ENCODE data around the gene SLC39A3. TPM values are rescaled to one million over a fixed set of nuclear protein-coding genes. Genes with fewer than 3 reads are reported as not detected.

The SLC39A3 gene
- total and polyA plus RNA-seq, 2 donors (not counting 1 experiment from before 2014, with no cell fraction given): 23.9 to 28.2 TPM

GRCh38 chr19:2785244-2785997 is 45.6 kb upstream of the SLC39A3 start, which contains the start of gene THOP1:
Gene THOP1, plus strand, starts transcription at chr19:2785503. Its CDS starts 160 bp downstream, at chr19:2785663.
- H3K79me2 ChIP-seq (ENCODE audit: control insufficient read depth, insufficient read depth, low read length): peaks cover 48% of the 10 kb centered on the region
- no peaks in the 10 kb centered on the region for H3K9me3 ChIP-seq (ENCODE audit: control insufficient read depth, insufficient read depth, low read depth, low read length)
- TF ChIP-seq EZH2 (IDR thresholded peaks at IDR 0.05; ENCODE audit: low read length, missing control alignments): no peak
- TF ChIP-seq, protein P1, sequence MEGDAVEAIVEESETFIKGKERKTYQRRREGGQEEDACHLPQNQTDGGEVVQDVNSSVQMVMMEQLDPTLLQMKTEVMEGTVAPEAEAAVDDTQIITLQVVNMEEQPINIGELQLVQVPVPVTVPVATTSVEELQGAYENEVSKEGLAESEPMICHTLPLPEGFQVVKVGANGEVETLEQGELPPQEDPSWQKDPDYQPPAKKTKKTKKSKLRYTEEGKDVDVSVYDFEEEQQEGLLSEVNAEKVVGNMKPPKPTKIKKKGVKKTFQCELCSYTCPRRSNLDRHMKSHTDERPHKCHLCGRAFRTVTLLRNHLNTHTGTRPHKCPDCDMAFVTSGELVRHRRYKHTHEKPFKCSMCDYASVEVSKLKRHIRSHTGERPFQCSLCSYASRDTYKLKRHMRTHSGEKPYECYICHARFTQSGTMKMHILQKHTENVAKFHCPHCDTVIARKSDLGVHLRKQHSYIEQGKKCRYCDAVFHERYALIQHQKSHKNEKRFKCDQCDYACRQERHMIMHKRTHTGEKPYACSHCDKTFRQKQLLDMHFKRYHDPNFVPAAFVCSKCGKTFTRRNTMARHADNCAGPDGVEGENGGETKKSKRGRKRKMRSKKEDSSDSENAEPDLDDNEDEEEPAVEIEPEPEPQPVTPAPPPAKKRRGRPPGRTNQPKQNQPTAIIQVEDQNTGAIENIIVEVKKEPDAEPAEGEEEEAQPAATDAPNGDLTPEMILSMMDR (conservative IDR thresholded peaks at IDR 0.05 in 1 of 2, IDR thresholded peaks at IDR 0.05 in 1 of 2; ENCODE audit: low read depth in 1 of 2, low read length in 2 of 2): no peak
- H4K20me1 ChIP-seq (ENCODE audit: control insufficient read depth, extremely low read depth, insufficient read depth, low read length): no peaks in the 10 kb centered on the region
- H3K27me3 ChIP-seq (ENCODE audit: control insufficient read depth, insufficient read depth, low read length): no peaks in the 10 kb centered on the region
- H3K27ac ChIP-seq (ENCODE audit: insufficient read depth, low read length): peak within 1 kb of the TSS; percentile 79
- H2AFZ ChIP-seq (ENCODE audit: low read length): peak within 1 kb of the TSS; percentile 82
- peak within 1 kb of the TSS; percentile 98 for H3K4me2 ChIP-seq (ENCODE audit: extremely low read depth, insufficient read depth, low read length)
- peak; percentile 98 for DNase-seq (ENCODE audit: low read depth in 2 of 2)
- peak within 1 kb of the TSS; percentile 84 for H3K9ac ChIP-seq (ENCODE audit: insufficient read depth, low read length)
- peak within 1 kb of the TSS; percentile 74 to 88 (median 80) for H3K4me3 ChIP-seq (replicated peaks in 1 of 4; ENCODE audit: control extremely low read depth in 1 of 4, insufficient read depth in 1 of 4, low read depth in 3 of 4, low read length in 4 of 4)
- no peaks in the 10 kb centered on the region for H3K36me3 ChIP-seq (ENCODE audit: control insufficient read depth, insufficient read depth, low read length)
- peaks cover 8% of the 10 kb centered on the region for H3K4me1 ChIP-seq (ENCODE audit: control insufficient read depth, extremely low read depth, insufficient read depth, low read length)

- H3K4me1 ChIP-seq (ENCODE audit: control insufficient read depth, extremely low read depth, insufficient read depth, low read length): peaks cover 8% of the 10 kb centered on the region
- no peak overlapping the region for H2AFZ ChIP-seq (ENCODE audit: low read length)
- H3K79me2 ChIP-seq (ENCODE audit: control insufficient read depth, insufficient read depth, low read length): peaks cover 65% of the 10 kb centered on the region
- H4K20me1 ChIP-seq (ENCODE audit: control insufficient read depth, extremely low read depth, insufficient read depth, low read length): no peaks in the 10 kb centered on the region
- no peaks in the 10 kb centered on the region for H3K36me3 ChIP-seq (ENCODE audit: control insufficient read depth, insufficient read depth, low read length)
- H3K27me3 ChIP-seq (ENCODE audit: control insufficient read depth, insufficient read depth, low read length): no peaks in the 10 kb centered on the region
- H3K9ac ChIP-seq (ENCODE audit: insufficient read depth, low read length): no peak overlapping the region
- H3K9me3 ChIP-seq (ENCODE audit: control insufficient read depth, insufficient read depth, low read depth, low read length): no peaks in the 10 kb centered on the region
- peak overlapping the region in 2 of 4 experiments; percentile 60 to 98 for H3K4me3 ChIP-seq (replicated peaks in 1 of 4; ENCODE audit: control extremely low read depth in 1 of 4, insufficient read depth in 1 of 4, low read depth in 3 of 4, low read length in 4 of 4)
- H3K4me2 ChIP-seq (ENCODE audit: extremely low read depth, insufficient read depth, low read length): peak overlapping the region; percentile 13
- no peak for DNase-seq (ENCODE audit: low read depth in 2 of 2)
- TF ChIP-seq, protein P1 (conservative IDR thresholded peaks at IDR 0.05 in 1 of 2, IDR thresholded peaks at IDR 0.05 in 1 of 2; ENCODE audit: low read depth in 1 of 2, low read length in 2 of 2): no peak
- TF ChIP-seq EZH2 (IDR thresholded peaks at IDR 0.05; ENCODE audit: low read length, missing control alignments): no peak
- peak overlapping the region; percentile 95 for H3K27ac ChIP-seq (ENCODE audit: insufficient read depth, low read length)
Observed at GRCh38 chr19:2783781-2784145, 43.9 kb upstream of the SLC39A3 start.

- Histone ChIP-seq H2AFZ (ENCODE audit: low read length) (peak within 1 kb of the TSS; percentile 45), H3K79me2 (ENCODE audit: control insufficient read depth, insufficient read depth, low read length) (peaks cover 68% of the 10 kb centered on the region), H3K4me2 (ENCODE audit: extremely low read depth, insufficient read depth, low read length) (peak within 1 kb of the TSS; percentile 96), H3K9me3 (ENCODE audit: control insufficient read depth, insufficient read depth, low read depth, low read length) (no peaks in the 10 kb centered on the region), H3K27ac (ENCODE audit: insufficient read depth, low read length) (peak within 1 kb of the TSS; percentile 95), H4K20me1 (ENCODE audit: control insufficient read depth, extremely low read depth, insufficient read depth, low read length) (no peaks in the 10 kb centered on the region), H3K27me3 (ENCODE audit: control insufficient read depth, insufficient read depth, low read length) (no peaks in the 10 kb centered on the region), H3K4me3 (replicated peaks in 1 of 4; ENCODE audit: control extremely low read depth in 1 of 4, insufficient read depth in 1 of 4, low read depth in 3 of 4, low read length in 4 of 4) (peak within 1 kb of the TSS; percentile 79 to 98 (median 86)), H3K4me1 (ENCODE audit: control insufficient read depth, extremely low read depth, insufficient read depth, low read length) (peaks cover 8% of the 10 kb centered on the region), H3K36me3 (ENCODE audit: control insufficient read depth, insufficient read depth, low read length) (no peaks in the 10 kb centered on the region), H3K9ac (ENCODE audit: insufficient read depth, low read length) (peak within 1 kb of the TSS; percentile 96)
- no peak for TF ChIP-seq EZH2 (IDR thresholded peaks at IDR 0.05; ENCODE audit: low read length, missing control alignments)
- TF ChIP-seq, protein P1 (conservative IDR thresholded peaks at IDR 0.05 in 1 of 2, IDR thresholded peaks at IDR 0.05 in 1 of 2; ENCODE audit: low read depth in 1 of 2, low read length in 2 of 2): peak; percentile 36 to 53
- DNase-seq (ENCODE audit: low read depth in 2 of 2): peak; percentile 99
Observed at GRCh38 chr19:2782936-2783780, 43.3 kb upstream of the SLC39A3 start, which contains the start of gene SGTA. Gene SGTA, minus strand, starts transcription at chr19:2783273. Its CDS starts 14,205 bp downstream, at chr19:2769068.
